Measurements from ENCODE around the gene DOK6. TPM values are rescaled to one million over a fixed set of nuclear protein-coding genes. Genes with fewer than 3 reads are reported as not detected.
A peak's percentile ranks its signal among the peaks of the same experiment; 100 is the strongest.

Gene DOK6
- total RNA-seq, 1 donor from 2014 or later = 0.43 TPM

GRCh38 chr18:69790649-69791048, 390.0 kb downstream of the DOK6 start:
- DNase-seq (ENCODE audit: low spot score) = no peak

GRCh38 chr18:69795791-69796190, 395.1 kb downstream of the DOK6 start:
- H3K9me3 Mint-ChIP-seq = peaks cover 17% of the 10 kb centered on the region
- H3K4me1 Mint-ChIP-seq = peaks cover 31% of the 10 kb centered on the region
- no peaks in the 10 kb centered on the region for H3K9me3 ChIP-seq (ENCODE audit: low read depth)
- H3K27me3 ChIP-seq = no peaks in the 10 kb centered on the region
- peak overlapping the region; percentile 45 for H2AFZ ChIP-seq (replicated peaks)
- no peaks in the 10 kb centered on the region for H3K79me2 ChIP-seq (ENCODE audit: low read depth)
- H4K20me1 ChIP-seq (ENCODE audit: low read depth) = no peaks in the 10 kb centered on the region
- peak overlapping the region; percentile 86 for H3K27ac Mint-ChIP-seq
- peak overlapping the region; percentile 20 for H3K4me2 ChIP-seq
- peaks cover 13% of the 10 kb centered on the region for H3K4me1 ChIP-seq
- H3K36me3 ChIP-seq = no peaks in the 10 kb centered on the region
- no peaks in the 10 kb centered on the region for H3K27me3 Mint-ChIP-seq (ENCODE audit: insufficient read depth, low read depth)
- peaks cover 6% of the 10 kb centered on the region for H3K36me3 Mint-ChIP-seq
- peak overlapping the region; percentile 54 for H3K27ac ChIP-seq
- peak; percentile 48 for DNase-seq (ENCODE audit: low spot score)
- no peak overlapping the region for H3K4me3 ChIP-seq
- H3F3A ChIP-seq (ENCODE audit: low read depth) = peaks cover 5% of the 10 kb centered on the region
- peak overlapping the region; percentile 41 for H3K4me3 Mint-ChIP-seq
- TF ChIP-seq CTCF (IDR thresholded peaks at IDR 0.05) = no peak
- no peak overlapping the region for H3K9ac ChIP-seq

More at GRCh38 chr18:69790649-69791048, 390.0 kb downstream of the DOK6 start:
- no peaks in the 10 kb centered on the region for H3K27me3 ChIP-seq
- no peaks in the 10 kb centered on the region for H3K79me2 ChIP-seq (ENCODE audit: low read depth)
- TF ChIP-seq EZH2phosphoT487 (IDR thresholded peaks at IDR 0.05) = no peak
- no peak for TF ChIP-seq EZH2 (IDR thresholded peaks at IDR 0.05)
- no peak for TF ChIP-seq CTCF (IDR thresholded peaks at IDR 0.05)
- Mint-ChIP-seq H3K27me3 (ENCODE audit: insufficient read depth, low read depth) (no peaks in the 10 kb centered on the region), H3K9me3 (peaks cover 17% of the 10 kb centered on the region), H3K4me3 (no peak overlapping the region), H3K36me3 (peaks cover 6% of the 10 kb centered on the region), H3K27ac (no peak overlapping the region), H3K4me1 (peaks cover 24% of the 10 kb centered on the region)
- peaks cover 3% of the 10 kb centered on the region for H3F3A ChIP-seq (ENCODE audit: low read depth)
- no peaks in the 10 kb centered on the region for H3K9me3 ChIP-seq (ENCODE audit: low read depth)
- H3K9ac ChIP-seq = no peak overlapping the region
- no peak overlapping the region for H3K4me2 ChIP-seq
- H2AFZ ChIP-seq (replicated peaks) = no peak overlapping the region
- H3K4me1 ChIP-seq = peaks cover 10% of the 10 kb centered on the region
- H3K27ac ChIP-seq = no peak overlapping the region
- no peak overlapping the region for H3K4me3 ChIP-seq
- no peaks in the 10 kb centered on the region for H3K36me3 ChIP-seq
- H4K20me1 ChIP-seq (ENCODE audit: low read depth) = no peaks in the 10 kb centered on the region

GRCh38 chr18:69804776-69805501, 404.3 kb downstream of the DOK6 start:
- TF ChIP-seq EZH2phosphoT487 (IDR thresholded peaks at IDR 0.05) (no peak), EZH2 (IDR thresholded peaks at IDR 0.05) (no peak), CTCF (IDR thresholded peaks at IDR 0.05) (no peak)
- Mint-ChIP-seq H3K36me3 (peaks cover 1% of the 10 kb centered on the region), H3K27ac (no peak overlapping the region), H3K4me3 (no peak overlapping the region), H3K9me3 (no peaks in the 10 kb centered on the region), H3K4me1 (no peaks in the 10 kb centered on the region), H3K27me3 (ENCODE audit: insufficient read depth, low read depth) (no peaks in the 10 kb centered on the region)
- H3K9me3 ChIP-seq (ENCODE audit: low read depth) = no peaks in the 10 kb centered on the region
- no peak for DNase-seq (ENCODE audit: low spot score)
- no peaks in the 10 kb centered on the region for H3F3A ChIP-seq (ENCODE audit: low read depth)
- H3K4me3 ChIP-seq = no peak overlapping the region
- H3K27ac ChIP-seq = no peak overlapping the region
- H3K4me2 ChIP-seq = no peak overlapping the region
- no peak overlapping the region for H2AFZ ChIP-seq (replicated peaks)
- no peaks in the 10 kb centered on the region for H3K79me2 ChIP-seq (ENCODE audit: low read depth)
- H3K27me3 ChIP-seq = no peaks in the 10 kb centered on the region
- no peaks in the 10 kb centered on the region for H3K4me1 ChIP-seq
- no peaks in the 10 kb centered on the region for H4K20me1 ChIP-seq (ENCODE audit: low read depth)
- H3K9ac ChIP-seq = no peak overlapping the region
- H3K36me3 ChIP-seq = no peaks in the 10 kb centered on the region
